Astrocyte (in vitro differentiated cells and primary cell): ENCODE measurements around the gene ACTN4. TPM values are rescaled to one million over a fixed set of nuclear protein-coding genes. Genes with fewer than 3 reads are reported as not detected.

Source experiments
- DNase-seq: peaks from one replicate; pipeline ENCODE4 v3.0.0-alpha.2; 2010; ENCODE audit warnings: low read depth
- FAIRE-seq: peaks from 2 replicates; lab custom pipeline; 2011; peaks lifted over from hg19 to GRCh38; lab: Jason Lieb, UNC
- H2AFZ ChIP-seq: 2 replicates; pipeline ENCODE4 v1.6.0; 2012; ENCODE audit warnings: low read depth, low read length, inconsistent platforms
- H3K27ac ChIP-seq: 2 replicates; pipeline ENCODE4 v1.5.1; 2011; ENCODE audit warnings: low read depth, low read length, inconsistent platforms
- H3K27me3 ChIP-seq: 2 replicates; pipeline ENCODE4 v1.6.0; 2011; ENCODE audit warnings: low read length, inconsistent platforms; ENCODE audit not compliant: insufficient read depth
- H3K36me3 ChIP-seq: 2 replicates; pipeline ENCODE4 v1.5.1; 2011; ENCODE audit warnings: low read length, inconsistent platforms; ENCODE audit not compliant: insufficient read depth
- H3K4me1 ChIP-seq: 2 replicates; pipeline ENCODE4 v1.5.1; 2011; ENCODE audit warnings: low read length, inconsistent platforms; ENCODE audit not compliant: insufficient read depth
- H3K4me2 ChIP-seq: 2 replicates; pipeline ENCODE4 v1.6.0; 2012; ENCODE audit warnings: low read length, inconsistent platforms
- H3K4me3 ChIP-seq: 2 replicates; pipeline ENCODE4 v1.5.1; 2011; ENCODE audit warnings: low read depth, mild to moderate bottlenecking, low read length, inconsistent platforms; ENCODE audit not compliant: insufficient read depth
- H3K79me2 ChIP-seq: 2 replicates; pipeline ENCODE4 v1.6.0; 2012; ENCODE audit warnings: mild to moderate bottlenecking, low read length, inconsistent platforms; ENCODE audit not compliant: insufficient read depth
- H3K9ac ChIP-seq: 2 replicates; pipeline ENCODE4 v1.6.0; 2012; ENCODE audit warnings: mild to moderate bottlenecking, low read length, inconsistent platforms
- H3K9me3 ChIP-seq: 2 replicates; pipeline ENCODE4 v1.5.1; 2012; ENCODE audit warnings: low read depth, mild to moderate bottlenecking, low read length, inconsistent platforms; ENCODE audit not compliant: insufficient read depth
- H4K20me1 ChIP-seq: 2 replicates; pipeline ENCODE4 v1.6.0; 2012; ENCODE audit warnings: low read length, inconsistent platforms; ENCODE audit not compliant: insufficient read depth
- H3K27ac Mint-ChIP-seq: one replicate; pipeline ENCODE4 v1.8.0; 2021; ENCODE audit warnings: mild to moderate bottlenecking, mixed read lengths; ENCODE audit not compliant: unreplicated experiment
- H3K27me3 Mint-ChIP-seq: one replicate; pipeline ENCODE4 v1.8.0; 2021; ENCODE audit warnings: low read depth, mixed read lengths; ENCODE audit not compliant: unreplicated experiment
- H3K36me3 Mint-ChIP-seq: one replicate; pipeline ENCODE4 v1.8.0; 2021; ENCODE audit warnings: low read depth, mixed read lengths; ENCODE audit not compliant: unreplicated experiment
- H3K4me1 Mint-ChIP-seq: one replicate; pipeline ENCODE4 v1.8.0; 2021; ENCODE audit warnings: low read depth, mixed read lengths; ENCODE audit not compliant: unreplicated experiment
- H3K4me3 Mint-ChIP-seq: one replicate; pipeline ENCODE4 v1.8.0; 2021; ENCODE audit warnings: mild to moderate bottlenecking, moderate library complexity, mixed read lengths; ENCODE audit not compliant: unreplicated experiment
- H3K9me3 Mint-ChIP-seq: one replicate; pipeline ENCODE4 v1.8.0; 2021; ENCODE audit warnings: mild to moderate bottlenecking, mixed read lengths; ENCODE audit not compliant: unreplicated experiment
- CTCF ChIP-seq: IDR thresholded peaks from 2 replicates; pipeline ENCODE4 v1.5.1; 2011; ENCODE audit warnings: low read depth, mild to moderate bottlenecking, inconsistent platforms, low read length, moderate library complexity; ENCODE audit not compliant: insufficient read depth
- EZH2 ChIP-seq: IDR thresholded peaks from 2 replicates; pipeline ENCODE4 v1.6.1; 2012; ENCODE audit warnings: mild to moderate bottlenecking, low read length, inconsistent platforms; ENCODE audit not compliant: insufficient read depth
- total RNA-seq: library from RNA; stranded (reverse); gene quantifications from 2 replicates; pipeline ENCODE4 v1.2.1, GENCODE V29; 2021

The ACTN4 gene
- total RNA-seq, 1 donor from 2014 or later = 879 TPM

- H3K9ac ChIP-seq = no peak overlapping the region
- H3K4me1 ChIP-seq = peaks cover 47% of the 10 kb centered on the region
- peak overlapping the region; percentile 9 for H3K27ac ChIP-seq
- peaks cover 91% of the 10 kb centered on the region for H4K20me1 ChIP-seq
- no peak for FAIRE-seq
- no peak overlapping the region for H3K4me2 ChIP-seq
- H3K9me3 ChIP-seq = no peaks in the 10 kb centered on the region
- Mint-ChIP-seq H3K36me3 (peaks cover 30% of the 10 kb centered on the region), H3K4me1 (peaks cover 22% of the 10 kb centered on the region), H3K27ac (peak overlapping the region; percentile 18), H3K9me3 (no peaks in the 10 kb centered on the region), H3K27me3 (no peaks in the 10 kb centered on the region), H3K4me3 (no peak overlapping the region)
- H3K27me3 ChIP-seq = no peaks in the 10 kb centered on the region
- peaks cover 96% of the 10 kb centered on the region for H3K79me2 ChIP-seq
- no peak for DNase-seq
- H3K36me3 ChIP-seq = peaks cover 69% of the 10 kb centered on the region
- no peak overlapping the region for H2AFZ ChIP-seq
- no peak for TF ChIP-seq CTCF
- TF ChIP-seq EZH2 = no peak
- H3K4me3 ChIP-seq = no peak overlapping the region
Observed at GRCh38 chr19:38705197-38706019, 58.0 kb downstream of the ACTN4 start.

- Mint-ChIP-seq H3K4me1 (peaks cover 36% of the 10 kb centered on the region), H3K36me3 (peaks cover 28% of the 10 kb centered on the region), H3K27me3 (no peaks in the 10 kb centered on the region), H3K9me3 (no peaks in the 10 kb centered on the region), H3K4me3 (no peak overlapping the region), H3K27ac (no peak overlapping the region)
- H3K27ac ChIP-seq = peak overlapping the region; percentile 38
- H3K9ac ChIP-seq = peak overlapping the region; percentile 12
- TF ChIP-seq EZH2 (no peak), CTCF (no peak)
- no peaks in the 10 kb centered on the region for H3K9me3 ChIP-seq
- H4K20me1 ChIP-seq = peaks cover 87% of the 10 kb centered on the region
- H3K4me2 ChIP-seq = peak overlapping the region; percentile 2
- H3K4me3 ChIP-seq = no peak overlapping the region
- no peaks in the 10 kb centered on the region for H3K27me3 ChIP-seq
- no peak for FAIRE-seq
- peaks cover 61% of the 10 kb centered on the region for H3K36me3 ChIP-seq
- no peak for DNase-seq
- peaks cover 84% of the 10 kb centered on the region for H3K79me2 ChIP-seq
- H3K4me1 ChIP-seq = peaks cover 54% of the 10 kb centered on the region
- no peak overlapping the region for H2AFZ ChIP-seq
Observed at GRCh38 chr19:38706792-38707511, 59.5 kb downstream of the ACTN4 start.
